HG02852 (cell line): Measurements from ENCODE around the gene TMEM231.
A peak's percentile ranks its signal among the peaks of the same experiment; 100 is the strongest.
"Not testable (repeated sequence)": the region's sequence is repeated elsewhere in the genome, so short reads cannot be mapped to it uniquely, and the experiment has no call there.

ENCODE experiments used
- ATAC-seq: cut with Tn5 transposase; IDR thresholded peaks from one replicate; pipeline ENCODE4 v1.9.1; 2021; ENCODE audit warnings: mild to moderate bottlenecking, moderate library complexity; ENCODE audit not compliant: unreplicated experiment

Gene TMEM231

DNA sequence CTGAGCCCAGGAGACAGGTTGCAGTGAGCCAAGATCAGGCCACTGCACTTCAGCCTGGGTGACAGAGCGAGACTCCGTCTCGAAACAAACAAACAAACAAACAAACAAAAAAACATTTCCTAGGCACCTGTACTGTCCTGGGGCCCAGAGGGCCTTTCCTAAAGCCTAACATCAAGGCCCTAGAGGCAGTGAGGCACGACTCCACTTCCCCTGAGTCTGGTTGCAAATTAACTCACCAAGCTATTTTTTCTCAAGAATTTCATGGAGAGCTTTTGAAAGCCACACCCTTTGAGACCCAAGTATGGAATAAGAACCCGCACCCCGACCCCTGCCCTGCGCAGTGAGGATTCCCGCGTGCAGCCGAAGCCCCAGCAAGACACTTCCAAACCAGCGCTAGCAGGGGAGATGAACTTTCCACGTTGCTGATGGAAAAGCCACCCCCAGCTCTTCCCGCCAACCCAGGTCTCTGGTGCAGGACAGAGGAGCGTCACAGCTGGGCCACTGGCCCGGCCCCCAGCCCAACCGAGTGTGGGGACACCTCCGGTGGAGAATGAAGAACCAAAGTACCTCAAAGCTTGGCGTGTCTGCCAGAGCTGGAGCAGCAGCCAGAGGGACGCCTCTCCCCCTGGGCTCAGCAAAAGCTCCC, 21.4 kb downstream of the TMEM231 start:
- no peak for ATAC-seq

DNA sequence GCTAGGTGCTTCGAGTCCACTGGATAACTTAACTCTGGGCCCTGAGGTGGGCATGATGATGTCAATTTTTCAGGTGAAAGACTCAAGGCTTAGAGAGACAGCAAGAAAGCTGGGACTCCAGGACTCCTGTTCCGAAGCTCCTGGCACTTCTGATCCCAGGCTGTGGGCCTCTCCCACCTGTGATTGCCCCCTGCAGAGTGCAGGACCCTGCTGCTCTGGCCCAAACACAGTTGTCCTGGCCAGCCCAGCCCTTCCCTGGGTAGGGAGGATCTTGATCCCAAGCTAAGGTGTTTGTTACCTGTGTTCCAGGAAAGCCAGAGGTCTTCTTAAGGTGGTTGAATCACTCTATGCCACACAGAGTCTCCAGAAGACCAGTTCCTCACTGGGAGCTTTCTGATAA, 23.3 kb downstream of the TMEM231 start:
- no peak for ATAC-seq

DNA sequence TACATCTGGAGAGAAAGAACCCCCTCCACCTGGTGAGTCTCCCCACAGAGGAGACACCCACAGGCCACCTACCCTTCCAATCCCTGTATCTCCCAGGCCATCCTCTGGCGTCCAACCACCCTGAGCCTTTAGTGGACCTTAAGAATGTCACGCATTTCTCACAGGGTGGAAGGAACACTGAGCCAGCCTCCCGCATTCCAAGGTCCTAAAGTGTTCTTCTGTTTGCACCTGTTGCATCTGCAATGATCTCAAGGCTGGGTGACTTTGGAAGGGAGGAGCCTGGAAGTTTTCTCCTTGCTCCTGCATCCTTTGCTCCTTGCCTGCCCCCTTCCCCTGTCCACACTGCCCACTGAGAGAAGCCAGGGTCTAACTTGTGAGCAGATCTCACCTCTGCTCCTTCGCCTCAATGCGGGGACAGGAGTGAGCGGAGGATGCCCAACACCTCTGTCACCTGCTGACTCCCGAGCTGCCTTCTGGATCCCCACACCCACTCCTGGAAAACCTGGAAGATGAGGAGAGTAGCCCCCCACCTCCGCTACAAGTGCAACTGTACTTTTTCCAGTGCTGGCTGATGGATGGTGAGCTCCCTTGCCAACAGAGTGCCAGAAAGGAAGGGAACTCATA, 23.8 kb downstream of the TMEM231 start:
- ATAC-seq, result no peak

DNA sequence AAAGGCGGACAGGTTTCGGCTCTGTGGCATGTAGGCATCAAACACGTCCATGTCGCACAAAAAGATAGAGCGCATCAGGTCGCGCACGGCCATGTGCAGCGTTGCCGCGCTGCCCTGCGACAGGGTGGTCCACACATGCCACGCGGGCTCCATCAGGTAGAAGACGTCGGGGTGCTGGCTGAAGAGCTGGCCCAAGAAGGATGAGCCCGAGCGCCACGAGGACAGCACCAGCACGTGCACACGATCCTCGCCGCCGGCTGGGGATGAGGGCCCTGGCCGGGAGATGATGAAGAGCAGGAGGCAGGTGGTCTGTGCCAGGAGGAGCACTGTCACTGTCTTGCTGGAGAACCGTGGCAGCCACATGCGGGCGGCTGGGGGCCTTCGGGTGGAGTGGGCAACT, 26.1 kb downstream of the TMEM231 start:
- no peak for ATAC-seq

DNA sequence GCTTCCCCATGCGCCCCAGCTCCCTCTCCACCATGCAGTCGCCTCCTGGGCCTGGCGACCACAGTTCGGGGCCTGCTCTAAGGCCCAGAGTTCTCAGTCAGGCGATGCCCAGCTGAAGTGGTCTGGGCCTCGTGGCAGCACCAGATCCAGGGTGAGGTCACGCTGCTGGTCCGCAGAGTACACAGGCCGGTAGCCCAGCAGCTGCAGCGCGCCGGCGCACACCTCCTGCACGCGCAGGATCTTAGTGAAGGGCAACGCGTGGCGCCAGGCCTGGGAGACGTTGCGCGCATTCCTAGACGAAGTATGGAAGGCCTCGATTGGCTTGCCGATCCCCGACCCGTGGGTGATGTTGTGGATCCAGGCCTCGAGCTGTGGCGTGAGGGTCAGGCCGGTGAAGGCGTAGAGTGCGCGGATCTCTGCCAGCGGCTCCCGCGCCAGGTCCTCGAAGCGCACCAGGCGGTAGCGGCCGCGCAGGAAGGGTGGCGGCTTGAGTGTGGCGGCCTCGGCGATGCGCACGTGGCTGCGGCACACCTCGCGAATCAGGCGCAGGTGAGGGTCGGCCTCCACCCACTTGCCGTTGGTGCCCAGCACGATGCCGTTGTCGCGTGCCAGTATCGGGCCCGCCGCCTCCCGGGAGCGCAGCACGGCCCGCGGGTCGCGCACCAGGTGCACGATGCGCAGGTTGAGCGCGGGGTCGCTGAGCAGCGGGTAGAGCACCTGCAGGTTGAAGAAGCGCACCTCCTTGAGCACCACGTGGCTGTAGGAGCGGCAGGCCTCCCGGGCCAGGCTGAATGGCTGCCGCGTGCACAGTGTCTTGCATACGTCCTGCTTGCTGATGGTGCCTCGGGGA, 26.8 kb downstream of the TMEM231 start:
- no peak for ATAC-seq

DNA sequence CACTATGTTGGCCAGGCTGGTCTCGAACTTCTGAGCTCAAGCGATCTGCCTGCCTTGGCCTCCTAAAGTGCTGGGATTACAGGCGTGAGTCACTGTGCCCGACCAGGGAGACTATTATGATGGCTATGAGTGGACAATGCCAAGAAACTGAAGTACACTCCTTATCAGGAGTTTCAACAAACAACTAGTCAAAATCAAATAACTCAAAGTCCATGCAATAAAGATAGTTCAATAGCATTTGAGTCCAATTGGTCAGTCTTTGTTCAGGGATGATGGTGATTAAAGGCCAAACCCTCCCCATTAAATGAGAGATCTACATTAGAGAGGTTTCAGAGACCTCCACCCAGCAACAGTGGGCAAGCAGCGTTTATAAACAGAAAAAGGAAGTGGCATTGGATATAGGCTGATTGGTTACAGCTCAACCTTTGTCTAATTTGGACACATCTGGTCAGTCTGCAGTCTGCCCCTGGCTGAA, 28.2 kb downstream of the TMEM231 start:
- ATAC-seq, result no peak

DNA sequence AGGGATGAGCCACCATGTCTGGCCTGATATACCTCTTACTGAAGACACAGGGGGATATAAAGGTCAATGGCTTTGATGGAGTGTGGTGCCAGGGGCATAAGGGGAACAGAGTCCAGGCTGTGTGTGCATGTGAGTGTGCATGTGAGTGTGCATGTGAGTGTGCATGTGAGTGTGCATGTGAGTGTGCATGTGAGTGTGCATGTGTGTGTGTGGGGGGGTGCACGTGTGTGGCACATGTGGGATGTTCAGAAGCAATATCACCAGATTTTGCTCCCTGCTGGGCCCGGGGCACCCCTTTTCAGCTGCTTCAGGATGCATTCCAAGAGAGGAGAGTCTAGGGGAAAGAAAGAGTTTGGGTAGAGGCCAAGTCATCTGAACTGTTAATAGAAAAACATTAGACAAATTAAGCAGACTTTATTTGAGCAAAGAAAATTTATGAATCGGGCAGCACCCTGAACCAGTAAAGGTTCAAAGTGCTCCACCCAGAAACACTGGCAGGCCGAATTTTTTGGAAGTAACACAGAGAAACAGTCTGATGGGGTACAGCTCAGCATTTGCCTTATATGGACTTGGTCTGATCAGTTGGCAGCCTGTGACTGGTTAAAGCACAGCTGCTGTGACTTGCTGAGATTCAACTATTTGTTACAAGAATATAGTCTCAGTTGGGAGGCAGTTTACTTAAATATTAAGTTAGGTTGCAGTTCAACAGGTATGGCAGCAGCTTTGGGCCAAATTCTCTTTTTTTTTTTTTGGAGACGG, 29.8 kb downstream of the TMEM231 start:
- ATAC-seq, result no peak

DNA sequence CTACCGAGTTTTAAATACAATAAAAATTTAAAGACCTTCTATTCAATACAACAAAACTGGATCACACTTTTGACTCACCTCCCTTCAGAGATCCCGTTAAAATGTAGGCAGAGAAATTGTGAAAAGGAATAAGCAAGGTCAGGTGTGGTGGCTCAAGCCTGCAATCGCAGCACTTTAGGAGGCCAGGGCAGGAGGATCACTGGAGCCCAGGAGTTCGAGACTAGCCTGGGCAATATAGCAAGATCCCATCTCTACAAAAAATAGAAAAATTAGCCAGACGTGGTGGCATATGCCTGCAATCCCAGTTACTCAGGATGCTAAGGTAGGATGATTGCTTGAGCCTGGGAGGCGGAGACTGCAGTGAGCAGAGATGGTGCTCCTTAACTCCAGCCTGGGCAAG, 36.9 kb downstream of the TMEM231 start:
- no peak for ATAC-seq

DNA sequence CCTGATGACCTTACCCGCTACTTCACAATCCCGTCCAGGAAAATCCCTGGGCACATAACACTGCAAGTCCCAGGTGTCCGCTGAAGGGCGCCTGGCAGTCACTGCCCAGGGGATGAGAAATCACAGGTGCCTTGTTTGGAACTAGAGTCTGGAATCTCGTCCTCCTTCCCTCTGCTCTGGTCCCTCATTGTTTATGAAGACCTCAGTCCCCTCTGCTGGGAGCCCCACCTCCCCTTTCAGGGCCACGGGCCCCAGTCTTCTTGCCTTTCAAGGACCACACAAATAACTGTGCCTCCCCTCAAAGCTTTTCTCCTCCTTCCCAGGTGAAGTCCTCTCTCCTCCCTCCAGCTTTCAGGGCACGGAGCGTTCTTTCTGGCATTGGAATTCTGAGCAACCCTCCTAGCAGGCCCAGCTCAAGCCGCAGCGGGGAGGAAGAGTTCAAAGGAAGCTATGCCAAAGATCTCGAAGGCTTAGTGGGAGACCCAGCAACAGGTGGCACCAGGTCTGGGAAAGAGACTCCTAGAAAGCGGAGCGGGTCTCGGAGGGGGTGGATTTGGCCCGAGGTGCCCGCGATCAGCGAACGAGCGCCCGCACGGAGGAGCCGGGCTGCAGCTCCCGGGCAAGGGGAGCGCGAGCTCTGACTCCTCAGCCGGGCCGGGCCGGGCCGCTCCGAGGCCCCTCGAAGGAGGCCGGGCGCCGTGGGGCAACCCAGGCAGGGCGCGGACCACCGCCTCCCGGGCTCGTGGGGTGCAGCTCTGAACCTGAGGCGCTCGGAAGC, 39.7 kb downstream of the TMEM231 start:
- ATAC-seq, result peak; percentile 28

DNA sequence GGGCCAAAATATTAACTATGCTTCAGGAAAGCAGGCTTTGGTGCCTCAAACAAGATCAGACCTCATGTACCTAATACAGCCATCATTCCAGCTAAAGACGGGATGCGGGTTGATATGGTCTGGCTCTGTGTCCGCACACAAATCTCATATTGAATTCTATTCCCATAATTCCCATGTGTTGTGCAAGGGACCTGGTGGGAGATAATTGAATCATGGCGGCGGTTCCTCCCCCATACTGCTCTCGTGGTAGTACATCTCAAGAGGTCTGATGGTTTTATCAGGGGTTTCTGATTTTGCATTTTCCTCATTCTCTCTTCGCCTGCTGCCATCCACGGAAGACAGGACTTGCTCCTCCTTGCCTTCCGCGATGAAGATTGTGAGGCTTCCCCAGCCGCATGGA, 41.8 kb downstream of the TMEM231 start:
- no peak for ATAC-seq

DNA sequence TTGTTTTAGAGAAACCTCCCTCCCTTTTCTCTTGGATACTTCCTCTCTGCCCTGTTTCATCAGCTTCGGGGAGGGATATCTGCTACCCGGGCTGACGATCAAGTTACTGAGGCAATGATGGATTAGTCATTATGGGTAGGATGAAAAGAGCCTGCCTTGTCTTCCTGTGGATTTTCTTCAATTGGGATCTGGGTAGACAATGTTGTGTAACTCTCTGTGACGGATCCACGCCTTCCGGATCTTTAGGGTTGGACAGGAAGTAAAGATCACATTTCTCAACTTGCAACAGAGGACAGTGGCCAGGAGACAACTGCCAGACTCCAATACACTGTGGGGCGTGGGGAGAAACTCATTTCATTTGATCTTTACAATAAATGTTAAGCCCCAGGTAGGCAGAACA, 49.5 kb downstream of the TMEM231 start:
- no peak for ATAC-seq

DNA sequence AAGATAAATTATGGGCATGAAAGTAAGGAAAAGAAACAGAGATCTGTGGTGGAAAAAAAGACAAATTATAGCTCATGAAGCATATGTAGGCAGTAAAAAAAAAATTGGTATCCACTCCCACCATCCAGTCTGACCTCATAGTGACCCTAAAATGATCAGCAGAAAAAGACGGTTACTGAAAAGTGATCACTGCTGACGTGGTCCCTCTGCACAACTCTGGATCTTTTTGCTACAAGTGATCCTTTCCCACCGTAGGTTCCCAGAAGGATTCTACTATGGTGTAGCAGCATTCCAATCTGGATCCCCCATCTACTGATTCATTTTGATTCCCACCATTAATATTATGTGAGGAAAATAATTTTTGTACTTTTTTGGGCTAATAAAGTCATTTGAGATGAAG, 49.9 kb downstream of the TMEM231 start:
- no peak for ATAC-seq

DNA sequence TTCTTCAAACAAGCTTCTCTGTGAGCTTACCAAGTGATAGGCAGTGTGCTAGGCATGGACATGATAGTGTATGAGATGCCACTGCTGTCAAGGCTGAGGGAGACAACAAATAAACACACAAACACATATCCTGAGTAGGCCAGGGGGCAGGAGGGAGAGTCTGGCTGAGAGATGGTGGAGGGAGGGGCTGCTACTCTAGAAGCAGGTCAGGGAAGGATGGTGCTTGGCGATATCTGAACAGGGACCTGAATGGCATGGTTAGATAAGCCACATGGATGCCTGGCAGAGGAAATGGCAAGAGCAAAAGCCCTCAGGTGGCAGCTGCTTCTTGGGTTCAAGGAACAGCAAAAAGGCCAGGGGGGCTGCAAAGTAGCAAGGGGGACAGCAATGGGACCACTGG, 52.3 kb downstream of the TMEM231 start:
- ATAC-seq, result no peak

DNA sequence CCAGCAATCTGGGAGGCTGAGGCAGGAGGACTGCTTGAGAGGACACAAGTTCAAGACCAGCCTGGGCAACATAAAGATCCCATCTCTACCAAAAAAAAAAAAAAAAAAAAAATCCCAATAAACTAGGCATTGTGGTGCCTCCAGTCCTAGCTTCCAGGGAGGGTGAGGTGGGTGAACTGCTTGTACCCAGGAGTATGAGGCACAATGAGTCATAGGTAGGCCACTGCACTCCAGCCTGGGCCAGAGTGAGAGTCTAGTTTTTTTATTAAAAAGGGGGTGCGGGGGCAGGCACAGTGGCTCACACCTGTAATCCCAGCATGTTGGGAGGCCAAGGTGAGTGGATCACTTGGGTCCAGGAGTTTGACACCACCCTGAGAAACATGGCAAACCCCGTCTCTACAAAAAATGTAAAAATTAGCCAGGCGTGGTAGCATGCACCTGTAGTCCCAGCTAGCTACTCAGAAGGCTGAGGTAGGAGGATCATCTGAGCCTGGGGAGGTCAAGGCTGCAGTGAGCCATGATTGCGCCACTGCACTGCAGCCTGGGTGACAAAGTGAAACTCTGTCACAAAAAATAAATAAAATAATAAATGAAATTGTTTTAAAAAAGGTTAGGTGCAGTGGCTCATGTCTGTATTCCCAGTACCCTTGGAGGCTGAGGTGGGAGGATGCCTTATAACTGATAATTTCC, 53.0 kb downstream of the TMEM231 start:
- no peak for ATAC-seq

DNA sequence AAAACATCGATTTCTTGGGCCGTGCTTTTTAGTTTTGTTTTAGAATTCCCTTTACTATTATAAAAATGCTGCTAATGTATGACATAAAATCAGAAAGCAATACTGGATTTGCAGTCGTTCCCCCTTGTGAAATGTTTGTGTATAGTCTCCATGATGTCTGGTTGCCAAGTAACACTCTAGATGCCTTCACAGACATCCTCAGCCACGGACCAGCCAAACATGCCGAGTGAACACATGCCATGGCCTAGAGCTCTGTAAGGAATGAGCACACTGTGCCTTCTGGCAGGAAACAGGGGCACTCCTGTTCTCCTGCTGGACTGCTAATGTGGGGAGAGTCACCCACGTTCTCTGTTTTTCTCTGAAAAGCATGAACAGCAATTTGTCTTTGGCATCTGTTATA, 54.2 kb downstream of the TMEM231 start:
- not testable (repeated sequence) for ATAC-seq

DNA sequence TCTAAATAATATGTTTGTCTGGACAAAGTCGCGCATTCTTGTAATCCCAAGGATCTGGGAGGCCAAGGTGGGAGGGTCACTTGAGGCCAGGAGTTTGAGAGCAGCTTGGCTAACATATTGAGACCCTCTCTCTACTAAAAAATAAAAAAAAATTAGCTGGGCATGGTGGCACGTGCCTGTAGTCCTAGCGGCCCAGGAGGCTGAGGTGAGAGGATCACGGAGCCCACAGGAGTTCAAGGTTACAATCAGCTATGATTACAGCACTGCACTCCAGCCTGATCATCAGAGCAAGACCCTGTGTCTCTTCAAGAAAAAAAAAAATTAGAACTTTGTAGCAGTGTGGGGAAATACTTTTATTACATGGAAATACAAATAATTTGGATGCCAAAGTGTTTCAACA, 54.7 kb downstream of the TMEM231 start:
- ATAC-seq, result no peak

DNA sequence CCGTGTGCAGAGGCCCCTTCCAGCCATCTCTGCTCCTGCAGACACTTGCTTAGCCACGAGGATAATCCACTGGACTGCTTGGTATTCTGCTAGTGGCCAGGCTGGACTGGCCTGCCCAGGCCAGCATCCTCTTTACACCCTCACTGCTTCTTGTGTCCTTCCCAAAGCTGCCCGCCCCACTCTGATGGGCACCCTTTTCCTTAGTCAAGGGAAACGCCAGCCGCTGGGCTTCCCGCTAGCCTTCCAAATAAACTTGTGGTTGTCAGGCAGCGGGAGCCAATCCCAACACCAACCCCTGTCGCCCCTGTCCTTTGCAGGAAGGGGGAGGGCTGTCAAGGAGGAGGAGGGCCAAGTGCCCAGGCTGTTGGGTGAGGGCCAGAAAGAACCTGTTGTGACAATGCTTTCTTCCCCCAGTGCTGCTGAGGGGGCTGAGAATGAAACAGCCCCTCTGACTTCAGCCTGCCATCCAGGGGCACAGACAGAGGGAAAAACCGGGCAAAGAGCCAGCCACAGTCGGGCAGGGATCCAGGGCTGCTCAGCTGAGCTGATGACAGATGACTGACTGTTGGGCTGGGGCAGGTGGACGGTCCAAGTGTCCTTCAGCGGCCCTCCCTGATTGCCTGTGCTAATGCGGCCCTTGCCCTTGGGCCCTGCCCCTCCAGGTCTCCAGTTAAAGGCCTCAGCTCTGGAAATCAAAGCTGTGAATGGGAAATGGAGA, 57.3 kb downstream of the TMEM231 start:
- not testable (repeated sequence) for ATAC-seq

DNA sequence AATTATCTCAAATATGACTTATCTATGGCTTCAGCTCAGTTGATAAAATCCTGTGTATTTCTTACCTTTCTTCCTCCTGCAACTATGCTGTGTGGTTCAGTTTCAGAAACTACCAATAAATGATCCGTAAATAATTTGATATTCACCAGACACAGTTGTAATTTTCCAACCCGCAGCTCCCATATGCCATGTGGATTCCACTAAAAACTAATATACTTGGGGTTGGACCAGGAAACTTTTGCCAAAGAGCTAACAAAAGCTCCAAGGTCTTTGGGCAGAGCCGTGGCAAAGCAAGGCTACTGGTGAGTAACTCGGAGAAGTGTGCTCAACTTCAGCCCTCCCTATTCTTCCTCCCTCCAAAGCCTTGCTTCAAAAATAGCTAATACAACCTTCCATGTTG, 58.5 kb downstream of the TMEM231 start:
- no peak for ATAC-seq

DNA sequence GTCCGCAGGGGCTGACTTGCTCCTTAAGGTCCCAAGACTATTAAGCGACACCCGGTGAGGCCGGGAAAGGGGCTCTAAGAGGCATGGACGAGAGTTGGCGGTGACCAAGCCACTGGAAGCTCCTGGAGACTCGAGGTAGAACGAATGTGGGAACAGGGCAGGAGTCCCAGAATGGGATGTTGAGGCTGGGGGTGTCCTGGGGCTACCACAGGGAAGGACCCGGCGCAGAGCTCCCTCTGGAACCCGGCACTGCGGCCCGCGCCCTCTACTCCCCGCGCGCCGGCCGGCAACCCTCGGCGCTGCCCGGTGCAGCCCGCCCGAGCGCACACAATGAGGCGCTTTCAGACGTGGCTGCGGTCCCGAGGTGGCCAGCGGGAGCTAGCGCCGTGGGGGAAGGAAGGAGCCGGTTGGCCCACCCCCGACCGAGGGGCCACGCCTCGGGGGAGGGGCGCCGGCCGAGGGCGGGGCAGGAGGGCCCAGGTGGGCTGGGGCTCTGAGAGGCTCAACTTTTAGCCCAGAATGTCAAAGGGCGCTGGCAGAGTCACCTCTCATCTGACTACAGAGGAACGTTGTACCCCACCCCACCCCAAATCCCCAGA, 60.9 kb downstream of the TMEM231 start, which contains the start of gene CHST6:
CHST6 (minus strand) TSS at position 366 of the 599 bp plus-strand sequence. CDS start 15,613 bp downstream, outside the sequence.
- peak; percentile 72 for ATAC-seq
